ENCODE measurements around the gene ZNF613. TPM values are rescaled to one million over a fixed set of nuclear protein-coding genes. Genes with fewer than 3 reads are reported as not detected.
"Not testable (repeated sequence)": the region's sequence is repeated elsewhere in the genome, so short reads cannot be mapped to it uniquely, and the experiment has no call there.

ZNF613 gene
- total RNA-seq, 2 experiments from 2014 or later, result 4.3 to 4.5 TPM

DNA sequence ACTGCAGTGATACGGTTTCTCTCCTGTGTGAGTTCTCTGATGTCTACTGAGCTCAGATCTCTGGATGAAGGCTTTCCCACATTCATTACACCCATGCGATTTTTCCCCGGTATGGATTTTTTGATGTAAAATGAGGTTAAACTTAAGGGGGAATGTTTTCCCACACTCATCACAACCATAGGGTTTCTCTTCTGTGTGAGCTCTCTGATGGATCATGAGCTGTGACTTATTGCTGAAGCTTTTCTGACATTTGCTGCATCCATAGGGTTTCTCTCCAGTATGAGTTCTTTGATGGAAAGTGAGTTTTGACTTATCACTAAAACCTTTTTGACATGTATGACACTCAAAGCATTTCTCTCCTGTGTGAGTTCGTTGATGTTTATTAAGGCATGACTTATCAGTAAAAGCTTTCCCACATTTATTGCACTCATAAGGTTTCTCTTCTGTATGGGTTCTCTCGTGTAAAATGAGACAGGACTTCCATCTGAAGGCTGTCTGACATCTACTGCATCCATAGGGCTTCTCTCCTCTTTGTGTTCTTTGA is 11.9 kb upstream of the ZNF613 start:
- H3K36me3 Mint-ChIP-seq, result peaks cover 22% of the 10 kb centered on the region
- H3K4me1 Mint-ChIP-seq, result no peaks in the 10 kb centered on the region
- peaks cover 58% of the 10 kb centered on the region for H3K9me3 Mint-ChIP-seq

GRCh38 chr19:51916167-51916566 is 11.1 kb upstream of the ZNF613 start:
- H3K9me3 Mint-ChIP-seq, result peaks cover 64% of the 10 kb centered on the region
- peaks cover 25% of the 10 kb centered on the region for H3K36me3 Mint-ChIP-seq
- no peaks in the 10 kb centered on the region for H3K27me3 Mint-ChIP-seq
- H3K4me1 Mint-ChIP-seq, result no peaks in the 10 kb centered on the region
- H3K27ac Mint-ChIP-seq, result no peak overlapping the region
- DNase-seq, result no peak
- H3K4me3 Mint-ChIP-seq, result no peak overlapping the region

More for the DNA sequence above, 11.9 kb upstream of the ZNF613 start:
- DNase-seq, result no peak
- H3K4me3 Mint-ChIP-seq, result no peak overlapping the region
- H3K27me3 Mint-ChIP-seq, result no peaks in the 10 kb centered on the region
- no peak overlapping the region for H3K27ac Mint-ChIP-seq

- Mint-ChIP-seq H3K9me3 (peaks cover 74% of the 10 kb centered on the region), H3K36me3 (peaks cover 31% of the 10 kb centered on the region)
Observed at GRCh38 chr19:51919606-51920005, 7.7 kb upstream of the ZNF613 start.

DNA sequence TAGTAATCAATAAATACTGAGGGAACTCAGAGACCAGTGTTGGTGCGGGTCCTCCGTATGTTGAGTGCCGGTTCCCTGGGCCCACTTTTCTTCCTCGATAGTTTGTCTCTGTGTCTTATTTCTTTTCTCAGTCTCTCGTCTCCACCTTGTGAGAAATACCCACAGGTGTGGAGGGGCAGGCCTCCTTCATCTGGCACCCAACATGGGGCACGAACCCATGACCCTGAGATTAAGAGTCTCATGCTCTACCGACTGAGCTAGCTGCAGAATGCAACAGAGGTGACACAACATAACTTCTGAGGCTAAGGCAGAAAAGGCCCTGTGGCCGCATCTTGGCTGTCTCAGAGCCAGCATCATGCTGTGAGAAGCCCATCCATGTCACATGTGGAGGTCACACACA is 5.3 kb upstream of the ZNF613 start:
- H3K4me1 Mint-ChIP-seq, result peaks cover 6% of the 10 kb centered on the region
- no peak for DNase-seq
- H3K27ac Mint-ChIP-seq, result no peak overlapping the region
- peaks cover 37% of the 10 kb centered on the region for H3K36me3 Mint-ChIP-seq
- H3K27me3 Mint-ChIP-seq, result no peaks in the 10 kb centered on the region
- H3K9me3 Mint-ChIP-seq, result peaks cover 74% of the 10 kb centered on the region
- H3K4me3 Mint-ChIP-seq, result no peak overlapping the region

More at GRCh38 chr19:51919606-51920005, 7.7 kb upstream of the ZNF613 start:
- Mint-ChIP-seq H3K27me3 (no peaks in the 10 kb centered on the region), H3K4me1 (no peaks in the 10 kb centered on the region), H3K27ac (no peak overlapping the region), H3K4me3 (no peak overlapping the region)
- no peak for DNase-seq

DNA sequence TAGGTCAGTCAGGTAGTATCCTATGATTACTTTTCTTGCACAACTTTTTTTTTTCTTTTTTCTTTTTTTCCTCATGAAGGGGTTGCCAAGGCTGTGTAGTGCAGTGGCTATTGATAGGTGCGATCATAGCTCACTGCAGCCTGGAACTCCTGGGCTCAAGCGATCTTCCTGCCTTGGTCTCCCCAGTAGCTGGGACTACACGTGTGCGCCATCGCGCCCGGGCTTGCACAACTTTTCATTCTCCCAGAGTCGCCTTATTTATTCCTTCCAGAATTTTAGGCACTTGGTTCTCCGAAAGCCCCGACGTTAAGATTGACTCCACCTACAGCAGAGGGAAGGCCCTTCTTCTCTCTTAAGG is 867 bp upstream of the ZNF613 start:
- H3K27ac Mint-ChIP-seq, result peak overlapping the region; percentile 94
- DNase-seq, result no peak
- H3K9me3 Mint-ChIP-seq, result peaks cover 70% of the 10 kb centered on the region

DNA sequence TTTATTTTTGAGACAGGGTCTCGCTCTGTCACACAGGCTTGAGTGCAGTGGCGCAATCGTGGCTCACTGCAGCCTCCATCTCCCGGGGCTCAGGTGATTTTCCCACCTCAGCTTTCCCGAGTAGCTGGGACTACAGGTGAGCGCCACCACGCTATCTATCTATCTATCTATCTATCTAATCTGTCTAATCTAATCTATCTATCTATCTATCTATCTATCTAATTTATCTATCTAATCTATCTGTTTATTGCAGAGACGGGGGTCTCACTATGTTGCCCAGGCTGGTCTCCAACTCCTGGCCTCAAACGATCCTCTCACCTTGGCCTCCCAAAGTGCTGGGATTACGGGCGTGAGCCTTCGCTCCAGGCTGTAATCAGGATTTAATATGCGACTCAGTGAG is 587 bp downstream of the ZNF613 start:
- DNase-seq, result no peak
- Mint-ChIP-seq H3K9me3 (peaks cover 64% of the 10 kb centered on the region), H3K27ac (peak overlapping the region; percentile 94), H3K27me3 (no peaks in the 10 kb centered on the region), H3K4me3 (peak overlapping the region; percentile 97), H3K4me1 (peaks cover 14% of the 10 kb centered on the region), H3K36me3 (peaks cover 67% of the 10 kb centered on the region)

More for the DNA sequence above, 867 bp upstream of the ZNF613 start:
- Mint-ChIP-seq H3K4me1 (peaks cover 14% of the 10 kb centered on the region), H3K27me3 (no peaks in the 10 kb centered on the region), H3K36me3 (peaks cover 60% of the 10 kb centered on the region), H3K4me3 (peak overlapping the region; percentile 97)

- H3K27me3 Mint-ChIP-seq, result no peaks in the 10 kb centered on the region
- H3K27ac Mint-ChIP-seq, result no peak overlapping the region
- no peak overlapping the region for H3K4me3 Mint-ChIP-seq
- peaks cover 86% of the 10 kb centered on the region for H3K36me3 Mint-ChIP-seq
- peaks cover 45% of the 10 kb centered on the region for H3K9me3 Mint-ChIP-seq
- no peak for DNase-seq
- peaks cover 8% of the 10 kb centered on the region for H3K4me1 Mint-ChIP-seq
Observed at GRCh38 chr19:51931921-51932320, 4.6 kb downstream of the ZNF613 start.

GRCh38 chr19:51938936-51939335 is 11.7 kb downstream of the ZNF613 start:
- H3K27ac Mint-ChIP-seq, result no peak overlapping the region
- H3K4me1 Mint-ChIP-seq, result no peaks in the 10 kb centered on the region
- no peak for DNase-seq
- H3K27me3 Mint-ChIP-seq, result no peaks in the 10 kb centered on the region
- peaks cover 67% of the 10 kb centered on the region for H3K9me3 Mint-ChIP-seq
- H3K36me3 Mint-ChIP-seq, result peaks cover 96% of the 10 kb centered on the region
- no peak overlapping the region for H3K4me3 Mint-ChIP-seq

- Mint-ChIP-seq H3K4me3 (no peak overlapping the region), H3K27ac (no peak overlapping the region), H3K27me3 (no peaks in the 10 kb centered on the region), H3K36me3 (peaks cover 81% of the 10 kb centered on the region), H3K4me1 (no peaks in the 10 kb centered on the region), H3K9me3 (peaks cover 85% of the 10 kb centered on the region)
- DNase-seq, result no peak
Observed at GRCh38 chr19:51944798-51945552, 17.7 kb downstream of the ZNF613 start.

- no peak for DNase-seq
- H3K4me3 Mint-ChIP-seq, result no peak overlapping the region
- H3K9me3 Mint-ChIP-seq, result peaks cover 82% of the 10 kb centered on the region
- no peak overlapping the region for H3K27ac Mint-ChIP-seq
- no peaks in the 10 kb centered on the region for H3K4me1 Mint-ChIP-seq
- no peaks in the 10 kb centered on the region for H3K27me3 Mint-ChIP-seq
- peaks cover 68% of the 10 kb centered on the region for H3K36me3 Mint-ChIP-seq
Observed at GRCh38 chr19:51946602-51947001, 19.3 kb downstream of the ZNF613 start.

DNA sequence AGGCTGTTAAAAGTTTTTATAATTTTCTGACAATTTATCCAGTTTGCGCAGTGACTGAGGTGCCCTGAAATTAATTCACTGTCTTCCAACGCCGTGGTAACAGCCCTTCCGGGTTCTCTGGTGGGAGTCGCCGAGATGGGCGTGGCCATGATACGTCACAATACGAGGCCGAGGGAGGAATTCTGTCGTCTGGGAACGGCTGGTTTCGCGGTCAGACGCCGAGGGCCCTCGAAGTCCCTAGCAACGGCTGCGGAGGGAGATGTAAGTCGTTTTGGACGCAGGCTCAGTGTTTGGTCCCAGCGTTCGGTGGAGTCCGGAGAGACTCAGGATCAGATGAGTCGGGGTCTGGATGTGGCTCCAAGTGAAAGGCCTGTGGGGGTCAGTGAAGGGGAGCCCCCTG is 21.7 kb downstream of the ZNF613 start:
- Mint-ChIP-seq H3K4me3 (no peak overlapping the region), H3K36me3 (peaks cover 54% of the 10 kb centered on the region), H3K9me3 (peaks cover 68% of the 10 kb centered on the region), H3K27ac (no peak overlapping the region), H3K4me1 (no peaks in the 10 kb centered on the region), H3K27me3 (no peaks in the 10 kb centered on the region)
- DNase-seq, result no peak

GRCh38 chr19:51957846-51958245 is 30.6 kb downstream of the ZNF613 start:
- not testable (repeated sequence) for H3K27ac Mint-ChIP-seq, DNase-seq, H3K27me3 Mint-ChIP-seq, H3K4me1 Mint-ChIP-seq, H3K4me3 Mint-ChIP-seq
- H3K36me3 Mint-ChIP-seq, result peaks cover 46% of the 10 kb centered on the region
- H3K9me3 Mint-ChIP-seq, result peaks cover 57% of the 10 kb centered on the region

- no peak overlapping the region for H3K4me3 Mint-ChIP-seq
- DNase-seq, result no peak
- H3K9me3 Mint-ChIP-seq, result peaks cover 61% of the 10 kb centered on the region
- no peaks in the 10 kb centered on the region for H3K4me1 Mint-ChIP-seq
- H3K27ac Mint-ChIP-seq, result no peak overlapping the region
- peaks cover 56% of the 10 kb centered on the region for H3K36me3 Mint-ChIP-seq
- H3K27me3 Mint-ChIP-seq, result no peaks in the 10 kb centered on the region
Observed at GRCh38 chr19:51959791-51960190, 32.5 kb downstream of the ZNF613 start.

- not testable (repeated sequence) for H3K27me3 Mint-ChIP-seq, H3K27ac Mint-ChIP-seq, DNase-seq, H3K4me1 Mint-ChIP-seq, H3K4me3 Mint-ChIP-seq
- H3K9me3 Mint-ChIP-seq, result peaks cover 66% of the 10 kb centered on the region
- peaks cover 62% of the 10 kb centered on the region for H3K36me3 Mint-ChIP-seq
Observed at GRCh38 chr19:51960621-51961233, 33.5 kb downstream of the ZNF613 start.

DNA sequence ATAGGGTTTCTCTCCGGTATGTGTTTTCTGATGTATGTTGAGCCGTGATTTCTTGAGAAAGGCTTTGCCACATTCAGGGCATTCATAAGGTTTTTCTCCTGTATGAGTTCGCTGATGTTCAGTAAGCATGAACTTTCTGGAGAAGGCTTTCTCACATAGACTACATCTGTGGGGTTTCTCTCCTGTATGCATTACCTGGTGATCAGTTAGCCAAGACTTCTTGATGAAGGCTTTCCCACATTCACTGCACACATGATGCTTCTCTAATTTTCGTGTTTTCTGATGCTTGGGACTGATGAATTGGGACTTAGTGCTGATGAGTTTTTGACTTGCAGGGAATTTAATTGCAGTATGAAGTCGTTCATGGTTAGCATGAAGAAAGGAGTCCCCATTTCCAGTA is 38.3 kb downstream of the ZNF613 start:
- no peak overlapping the region for H3K27ac Mint-ChIP-seq

More for the DNA sequence above, 38.3 kb downstream of the ZNF613 start:
- no peaks in the 10 kb centered on the region for H3K27me3 Mint-ChIP-seq
- H3K9me3 Mint-ChIP-seq, result peaks cover 56% of the 10 kb centered on the region
- H3K36me3 Mint-ChIP-seq, result peaks cover 90% of the 10 kb centered on the region
- no peak for DNase-seq
- H3K4me3 Mint-ChIP-seq, result no peak overlapping the region
- no peaks in the 10 kb centered on the region for H3K4me1 Mint-ChIP-seq
